Body of pancreas (tissue), 4 donors: ENCODE measurements around the gene HORMAD2. TPM values are rescaled to one million over a fixed set of nuclear protein-coding genes. Genes with fewer than 3 reads are reported as not detected.

Experiments
- ATAC-seq: fragments of 150-250 bp; one replicate; pipeline ENCODE4 v1.9.1; 2016
- DNase-seq, 4 donors: peaks; one replicate each; pipeline ENCODE4 v3.0.0-alpha.2; 2019
- H3K27ac ChIP-seq, 4 donors: fragments of 200-600 bp; sonication (generic); 1 replicate in 3 of 4; 2 replicates in 1 of 4; pipeline versions ENCODE4 v1.5.1 to v1.6.1; 2016 to 2019; ENCODE audit warnings: mild to moderate bottlenecking in 1 of 4, mixed read lengths in 1 of 4, moderate library complexity in 1 of 4
- H3K27me3 ChIP-seq, 2 donors: fragments of 200-600 bp; sonication (generic); one replicate each; pipeline ENCODE4 v1.6.0; 2016; ENCODE audit warnings: mild to moderate bottlenecking in 1 of 2
- H3K36me3 ChIP-seq, 2 donors: fragments of 200-600 bp; sonication (generic); replicated peaks in 1 of 2; 2 replicates each; pipeline ENCODE4 v1.5.1; 2016; ENCODE audit warnings: low read depth in 2 of 2; ENCODE audit not compliant: insufficient read depth in 1 of 2
- H3K4me1 ChIP-seq: fragments of 200-600 bp; sonication (generic); one replicate; pipeline ENCODE4 v1.6.0; 2016
- H3K4me3 ChIP-seq, 2 donors: fragments of 200-600 bp; sonication (generic); 1 replicate in 1 of 2; 2 replicates in 1 of 2; pipeline ENCODE4 v1.5.1; 2016 to 2019
- H3K9me3 ChIP-seq, 3 donors: fragments of 200-600 bp; sonication (generic); 1 replicate in 2 of 3; 2 replicates in 1 of 3; pipeline ENCODE4 v1.5.1; 2016
- CTCF ChIP-seq, 7 experiments: fragments of 450-650 bp in 4 of 7; fragments of 200-600 bp in 3 of 7; sonication (generic) in 3 of 7; IDR thresholded peaks; one replicate each; pipeline ENCODE4 v1.5.1; 2016 to 2019; ENCODE audit warnings: antibody characterized with exemption in 7 of 7
- POLR2A ChIP-seq, 3 donors: fragments of 450-650 bp; IDR thresholded peaks; one replicate each; pipeline ENCODE4 v1.6.1; 2016; ENCODE audit warnings: antibody characterized with exemption in 3 of 3, mild to moderate bottlenecking in 2 of 3
- WGBS, 2 donors: methylation state at CpG; one replicate each; pipeline ENCODE4 v1.1.5; 2017; 5-methylcytosine and 5-hydroxymethylcytosine counted together
- intact Hi-C: fragments of 100-400 bp; cut with DNase I; formaldehyde crosslinking; loops from one replicate; pipeline ENCODE4 v1.15.1; 2023
- total RNA-seq, 2 donors: library from RNA; depleted of rRNA; stranded (reverse); fragments of >200 nt; gene quantifications; one replicate each; pipeline ENCODE4 v1.1.0, GENCODE V29; 2016

Gene HORMAD2
- total RNA-seq, 2 donors from 2014 or later: not detected

GRCh38 chr22:30222321-30222720, 142.1 kb downstream of the HORMAD2 start:
- H3K36me3 ChIP-seq: no peaks in the 10 kb centered on the region
- 70 to 79% methylated on average over 4 of the region's 4 CpGs for WGBS, 2 donors
- no peaks in the 10 kb centered on the region for H3K9me3 ChIP-seq
- H3K4me1 ChIP-seq: no peaks in the 10 kb centered on the region
- no peak for ATAC-seq
- no peak overlapping the region for H3K4me3 ChIP-seq
- no peak overlapping the region for H3K27ac ChIP-seq
- no peaks in the 10 kb centered on the region for H3K27me3 ChIP-seq
- no peak for DNase-seq
- TF ChIP-seq CTCF (IDR thresholded peaks at IDR 0.05) (no peak), POLR2A (IDR thresholded peaks at IDR 0.05) (no peak)
- intact Hi-C loops: loop anchor here (10.0 kb wide), 1 partner anchor 68 kb away; no protein-coding TSS in a partner anchor

- Histone ChIP-seq H3K27ac (no peak overlapping the region), H3K4me1 (no peaks in the 10 kb centered on the region), H3K4me3 (no peak overlapping the region), H3K36me3 (no peaks in the 10 kb centered on the region), H3K9me3 (no peaks in the 10 kb centered on the region), H3K27me3 (no peaks in the 10 kb centered on the region)
- DNase-seq: no peak
- no peak for ATAC-seq
- intact Hi-C loops: loop anchor here (10.0 kb wide), 1 partner anchor 69 kb away; no protein-coding TSS in a partner anchor
- TF ChIP-seq CTCF (IDR thresholded peaks at IDR 0.05) (no peak), POLR2A (IDR thresholded peaks at IDR 0.05) (no peak)
- WGBS, 2 donors: 39 to 52% methylated on average over 10 to 15 of the region's 15 CpGs
Measured at GRCh38 chr22:30223303-30223702, 143.0 kb downstream of the HORMAD2 start.

- no peak for TF ChIP-seq POLR2A (IDR thresholded peaks at IDR 0.05)
- no peak for TF ChIP-seq CTCF (IDR thresholded peaks at IDR 0.05)
- DNase-seq (no peak), ATAC-seq (no peak)
- H3K36me3 ChIP-seq: no peaks in the 10 kb centered on the region
- H3K4me3 ChIP-seq: no peak overlapping the region
- intact Hi-C loops: loop anchor here (10.0 kb wide), 1 partner anchor 70 kb away; no protein-coding TSS in a partner anchor
- 54 to 56% methylated on average over 10 to 11 of the region's 11 CpGs for WGBS, 2 donors
- H3K9me3 ChIP-seq: no peaks in the 10 kb centered on the region
- H3K27ac ChIP-seq: no peak overlapping the region
- H3K4me1 ChIP-seq: no peaks in the 10 kb centered on the region
- H3K27me3 ChIP-seq: no peaks in the 10 kb centered on the region
Measured at GRCh38 chr22:30224161-30224857, 144.0 kb downstream of the HORMAD2 start.

GRCh38 chr22:30225220-30225927, 145.1 kb downstream of the HORMAD2 start:
- no peak for DNase-seq

More at GRCh38 chr22:30225220-30225927, 145.1 kb downstream of the HORMAD2 start:
- Histone ChIP-seq H3K4me1 (no peaks in the 10 kb centered on the region), H3K36me3 (no peaks in the 10 kb centered on the region), H3K27me3 (no peaks in the 10 kb centered on the region), H3K27ac (no peak overlapping the region), H3K9me3 (no peaks in the 10 kb centered on the region), H3K4me3 (no peak overlapping the region)
- TF ChIP-seq POLR2A (IDR thresholded peaks at IDR 0.05) (no peak), CTCF (IDR thresholded peaks at IDR 0.05) (no peak)
- 75 to 82% methylated on average over 7 of the region's 7 CpGs for WGBS, 2 donors
- intact Hi-C loops: loop anchor here (10.0 kb wide), 1 partner anchor 71 kb away; no protein-coding TSS in a partner anchor
- no peak for ATAC-seq
